ENCODE data around the gene MRPS9.

DNA sequence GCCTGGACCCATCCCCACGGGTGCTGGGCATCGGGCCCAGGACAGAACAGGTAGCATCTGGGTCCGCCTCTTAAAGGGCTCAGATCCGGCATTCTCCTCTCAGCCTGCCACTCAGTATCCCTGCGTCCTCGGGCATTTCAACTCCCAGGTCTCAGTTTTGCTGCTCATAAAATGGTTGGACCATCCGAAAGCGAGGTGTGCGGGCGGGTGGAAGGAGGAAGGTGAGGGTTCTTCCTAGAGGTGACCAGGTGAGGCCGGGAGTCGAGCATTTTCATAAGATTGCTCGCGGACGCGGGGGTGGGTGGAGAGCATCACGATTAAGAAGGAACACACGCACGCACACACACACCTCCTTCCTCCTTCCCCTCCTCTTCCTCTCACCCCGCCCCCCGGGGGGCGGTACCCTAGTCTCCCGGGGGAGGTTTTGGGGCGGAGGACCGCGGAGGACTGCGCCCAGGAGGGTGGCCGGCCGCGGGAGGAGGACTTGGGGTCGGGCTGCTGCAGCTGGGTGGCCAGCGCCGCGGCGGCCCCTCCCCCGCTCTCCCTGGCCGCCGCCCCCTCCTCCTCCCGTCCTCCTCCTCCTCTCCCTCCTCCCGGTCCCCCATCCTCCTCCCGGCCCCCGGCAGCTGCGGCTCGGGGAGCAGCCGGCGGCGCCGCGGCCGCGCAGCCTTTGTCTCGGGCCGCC is 105.7 kb downstream of the MRPS9 start:
- TF ChIP-seq, protein P1, sequence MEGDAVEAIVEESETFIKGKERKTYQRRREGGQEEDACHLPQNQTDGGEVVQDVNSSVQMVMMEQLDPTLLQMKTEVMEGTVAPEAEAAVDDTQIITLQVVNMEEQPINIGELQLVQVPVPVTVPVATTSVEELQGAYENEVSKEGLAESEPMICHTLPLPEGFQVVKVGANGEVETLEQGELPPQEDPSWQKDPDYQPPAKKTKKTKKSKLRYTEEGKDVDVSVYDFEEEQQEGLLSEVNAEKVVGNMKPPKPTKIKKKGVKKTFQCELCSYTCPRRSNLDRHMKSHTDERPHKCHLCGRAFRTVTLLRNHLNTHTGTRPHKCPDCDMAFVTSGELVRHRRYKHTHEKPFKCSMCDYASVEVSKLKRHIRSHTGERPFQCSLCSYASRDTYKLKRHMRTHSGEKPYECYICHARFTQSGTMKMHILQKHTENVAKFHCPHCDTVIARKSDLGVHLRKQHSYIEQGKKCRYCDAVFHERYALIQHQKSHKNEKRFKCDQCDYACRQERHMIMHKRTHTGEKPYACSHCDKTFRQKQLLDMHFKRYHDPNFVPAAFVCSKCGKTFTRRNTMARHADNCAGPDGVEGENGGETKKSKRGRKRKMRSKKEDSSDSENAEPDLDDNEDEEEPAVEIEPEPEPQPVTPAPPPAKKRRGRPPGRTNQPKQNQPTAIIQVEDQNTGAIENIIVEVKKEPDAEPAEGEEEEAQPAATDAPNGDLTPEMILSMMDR (IDR thresholded peaks at IDR 0.05 in 2 of 3, conservative IDR thresholded peaks at IDR 0.05 in 1 of 3; ENCODE audit: insufficient read depth in 2 of 3, low read depth in 1 of 3, low read length in 3 of 3), result no peak
- no peak for TF ChIP-seq YBX1 (IDR thresholded peaks at IDR 0.05)
- no peak for TF ChIP-seq POU5F1 (IDR thresholded peaks at IDR 0.05; ENCODE audit: borderline replicate concordance, low read depth, low read length, partially characterized antibody)
- TF ChIP-seq USF2 (CRISPR knock-in tag; IDR thresholded peaks at IDR 0.05), result no peak
- TF ChIP-seq MXI1 (IDR thresholded peaks at IDR 0.05; ENCODE audit: low read depth, low read length), result no peak
- TF ChIP-seq ESRRA (IDR thresholded peaks at IDR 0.05; ENCODE audit: borderline replicate concordance, low read depth), result no peak
- TF ChIP-seq, protein P2, sequence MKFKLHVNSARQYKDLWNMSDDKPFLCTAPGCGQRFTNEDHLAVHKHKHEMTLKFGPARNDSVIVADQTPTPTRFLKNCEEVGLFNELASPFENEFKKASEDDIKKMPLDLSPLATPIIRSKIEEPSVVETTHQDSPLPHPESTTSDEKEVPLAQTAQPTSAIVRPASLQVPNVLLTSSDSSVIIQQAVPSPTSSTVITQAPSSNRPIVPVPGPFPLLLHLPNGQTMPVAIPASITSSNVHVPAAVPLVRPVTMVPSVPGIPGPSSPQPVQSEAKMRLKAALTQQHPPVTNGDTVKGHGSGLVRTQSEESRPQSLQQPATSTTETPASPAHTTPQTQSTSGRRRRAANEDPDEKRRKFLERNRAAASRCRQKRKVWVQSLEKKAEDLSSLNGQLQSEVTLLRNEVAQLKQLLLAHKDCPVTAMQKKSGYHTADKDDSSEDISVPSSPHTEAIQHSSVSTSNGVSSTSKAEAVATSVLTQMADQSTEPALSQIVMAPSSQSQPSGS (CRISPR knock-in tag; IDR thresholded peaks at IDR 0.05), result no peak
- no peak for TF ChIP-seq NR2C1 (IDR thresholded peaks at IDR 0.05)
- no peak for TF ChIP-seq NR2C1 (tag; IDR thresholded peaks at IDR 0.05)
- TF ChIP-seq MAFK (IDR thresholded peaks at IDR 0.05; ENCODE audit: low read length), result no peak
- TF ChIP-seq DIDO1 (tag; IDR thresholded peaks at IDR 0.05; ENCODE audit: low read depth), result no peak
- no peak for TF ChIP-seq FOXJ3 (CRISPR knock-in tag; IDR thresholded peaks at IDR 0.05)
- TF ChIP-seq MTA3 (IDR thresholded peaks at IDR 0.05; ENCODE audit: borderline replicate concordance), result no peak
- TF ChIP-seq, protein P3, sequence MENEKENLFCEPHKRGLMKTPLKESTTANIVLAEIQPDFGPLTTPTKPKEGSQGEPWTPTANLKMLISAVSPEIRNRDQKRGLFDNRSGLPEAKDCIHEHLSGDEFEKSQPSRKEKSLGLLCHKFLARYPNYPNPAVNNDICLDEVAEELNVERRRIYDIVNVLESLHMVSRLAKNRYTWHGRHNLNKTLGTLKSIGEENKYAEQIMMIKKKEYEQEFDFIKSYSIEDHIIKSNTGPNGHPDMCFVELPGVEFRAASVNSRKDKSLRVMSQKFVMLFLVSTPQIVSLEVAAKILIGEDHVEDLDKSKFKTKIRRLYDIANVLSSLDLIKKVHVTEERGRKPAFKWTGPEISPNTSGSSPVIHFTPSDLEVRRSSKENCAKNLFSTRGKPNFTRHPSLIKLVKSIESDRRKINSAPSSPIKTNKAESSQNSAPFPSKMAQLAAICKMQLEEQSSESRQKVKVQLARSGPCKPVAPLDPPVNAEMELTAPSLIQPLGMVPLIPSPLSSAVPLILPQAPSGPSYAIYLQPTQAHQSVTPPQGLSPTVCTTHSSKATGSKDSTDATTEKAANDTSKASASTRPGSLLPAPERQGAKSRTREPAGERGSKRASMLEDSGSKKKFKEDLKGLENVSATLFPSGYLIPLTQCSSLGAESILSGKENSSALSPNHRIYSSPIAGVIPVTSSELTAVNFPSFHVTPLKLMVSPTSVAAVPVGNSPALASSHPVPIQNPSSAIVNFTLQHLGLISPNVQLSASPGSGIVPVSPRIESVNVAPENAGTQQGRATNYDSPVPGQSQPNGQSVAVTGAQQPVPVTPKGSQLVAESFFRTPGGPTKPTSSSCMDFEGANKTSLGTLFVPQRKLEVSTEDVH (IDR thresholded peaks at IDR 0.05; ENCODE audit: low read depth, partially characterized antibody), result no peak

All from K562 (cell line).